Hematopoietic multipotent progenitor cell (in vitro differentiated cells): ENCODE results near the gene ARID1B. TPM values are rescaled to one million over a fixed set of nuclear protein-coding genes. Genes with fewer than 3 reads are reported as not detected.

Experiments used
- DNase-seq, 3 donors: peaks; one replicate each; pipeline ENCODE4 v3.0.0-alpha.2; 2011 to 2015; ENCODE audit warnings: low read depth in 2 of 3, low spot score in 2 of 3
- total RNA-seq: library from RNA; depleted of rRNA; stranded (reverse); fragments of >200 nt; gene quantifications from one replicate; pipeline ENCODE4 v1.2.3, GENCODE V29; 2012

Gene ARID1B
- total RNA-seq, result 107 TPM

GRCh38 chr6:156776840-156777576 is at the start of gene ARID1B:
Gene ARID1B, plus strand, starts transcription at chr6:156777378. Its CDS starts 303 bp downstream, at chr6:156777681.
- peak in 2 of 3 donors; percentile 83 to 87 for DNase-seq

- no peak for DNase-seq
Measured at GRCh38 chr6:156727715-156728385, 49.3 kb upstream of the ARID1B start.

- DNase-seq, result no peak
Measured at GRCh38 chr6:156729248-156729647, 47.9 kb upstream of the ARID1B start.

- DNase-seq, result no peak
Measured at GRCh38 chr6:156731396-156731795, 45.8 kb upstream of the ARID1B start.

GRCh38 chr6:156735751-156736150 is 41.4 kb upstream of the ARID1B start:
- DNase-seq, result no peak

- no peak for DNase-seq
Measured at GRCh38 chr6:156740604-156741003, 36.6 kb upstream of the ARID1B start.

GRCh38 chr6:156741287-156742073 is 35.7 kb upstream of the ARID1B start:
- no peak for DNase-seq

- DNase-seq, result no peak
Measured at GRCh38 chr6:156747715-156748114, 29.5 kb upstream of the ARID1B start.

GRCh38 chr6:156748504-156748903 is 28.7 kb upstream of the ARID1B start:
- no peak for DNase-seq

GRCh38 chr6:156752666-156753301 is 24.4 kb upstream of the ARID1B start:
- no peak for DNase-seq

GRCh38 chr6:156756630-156757610 is 20.3 kb upstream of the ARID1B start:
- no peak for DNase-seq

GRCh38 chr6:156757849-156758248 is 19.3 kb upstream of the ARID1B start:
- DNase-seq, result no peak

GRCh38 chr6:156760377-156760776 is 16.8 kb upstream of the ARID1B start:
- no peak for DNase-seq

GRCh38 chr6:156762547-156762946 is 14.6 kb upstream of the ARID1B start:
- DNase-seq, result no peak

GRCh38 chr6:156765117-156765516 is 12.1 kb upstream of the ARID1B start:
- DNase-seq, result no peak

GRCh38 chr6:156767603-156768467 is 9.3 kb upstream of the ARID1B start:
- peak in 1 of 3 donors; percentile 54 for DNase-seq

GRCh38 chr6:156771047-156771446 is 6.1 kb upstream of the ARID1B start:
- no peak for DNase-seq

GRCh38 chr6:156771761-156772160 is 5.4 kb upstream of the ARID1B start:
- no peak for DNase-seq

- DNase-seq, result no peak
Measured at GRCh38 chr6:156773476-156773875, 3.7 kb upstream of the ARID1B start.
